ENCODE results near the gene HLA-DOA.

GRCh38 chr6:32993363-32993973 lies 15.9 kb downstream of the HLA-DOA start:
- TF ChIP-seq GATA2 (IDR thresholded peaks at IDR 0.05; ENCODE audit: low read depth, low read length) = no peak
- TF ChIP-seq GATA3 (IDR thresholded peaks at IDR 0.05; ENCODE audit: low read depth, low read length) = no peak

Measured in SH-SY5Y (cell line).